WI38 (cell line): ENCODE measurements around the gene ANKDD1B.
"Not testable (repeated sequence)": the region's sequence is repeated elsewhere in the genome, so short reads cannot be mapped to it uniquely, and the experiment has no call there.

Source experiments
- H3K4me3 ChIP-seq: 2 replicates; pipeline ENCODE4 v1.5.1; 2011; ENCODE audit warnings: low read depth, mild to moderate bottlenecking, control low read depth, low read length
- CTCF ChIP-seq: IDR thresholded peaks from 2 replicates; pipeline ENCODE4 v1.5.1; 2012; ENCODE audit warnings: low read depth, mild to moderate bottlenecking, control low read depth, low read length

Gene ANKDD1B

DNA sequence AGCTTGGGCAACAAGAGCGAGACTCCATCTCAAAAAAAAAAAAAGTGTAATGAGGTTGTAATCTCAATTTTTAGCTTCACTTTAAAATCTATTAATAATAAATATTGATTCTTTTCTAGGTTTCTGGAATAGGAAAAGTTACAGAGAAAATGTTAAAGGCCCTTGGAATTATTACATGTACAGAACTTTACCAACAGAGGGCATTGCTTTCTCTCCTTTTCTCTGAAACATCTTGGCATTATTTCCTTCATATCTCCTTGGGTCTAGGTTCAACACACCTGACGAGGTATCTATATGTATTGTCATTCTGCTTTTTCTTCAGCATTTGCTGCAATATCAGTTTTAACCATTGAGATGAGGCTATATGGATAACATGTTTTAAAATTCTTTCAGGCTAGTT, 26.6 kb upstream of the ANKDD1B start:
- no peak for TF ChIP-seq CTCF
- no peak overlapping the region for H3K4me3 ChIP-seq

DNA sequence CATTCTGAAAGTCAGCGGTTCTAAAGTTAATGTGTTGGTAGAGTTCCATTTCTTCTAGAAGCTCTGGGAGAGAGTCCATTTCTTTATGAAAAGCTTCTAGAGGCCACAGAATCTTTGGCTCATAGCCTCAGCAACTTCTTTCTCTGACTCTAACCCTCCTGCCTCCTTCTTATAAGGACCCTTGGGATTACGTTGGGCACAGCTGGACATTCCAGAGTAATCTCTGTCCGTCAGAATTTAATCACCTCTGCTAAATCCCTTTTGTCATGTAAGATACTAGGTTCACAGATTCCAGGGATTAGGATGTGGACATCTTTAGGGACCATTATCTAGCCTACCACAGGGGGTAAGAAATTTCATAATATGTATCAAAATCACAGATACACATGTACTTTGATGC, 22.6 kb upstream of the ANKDD1B start:
- TF ChIP-seq CTCF, result no peak
- H3K4me3 ChIP-seq, result no peak overlapping the region

DNA sequence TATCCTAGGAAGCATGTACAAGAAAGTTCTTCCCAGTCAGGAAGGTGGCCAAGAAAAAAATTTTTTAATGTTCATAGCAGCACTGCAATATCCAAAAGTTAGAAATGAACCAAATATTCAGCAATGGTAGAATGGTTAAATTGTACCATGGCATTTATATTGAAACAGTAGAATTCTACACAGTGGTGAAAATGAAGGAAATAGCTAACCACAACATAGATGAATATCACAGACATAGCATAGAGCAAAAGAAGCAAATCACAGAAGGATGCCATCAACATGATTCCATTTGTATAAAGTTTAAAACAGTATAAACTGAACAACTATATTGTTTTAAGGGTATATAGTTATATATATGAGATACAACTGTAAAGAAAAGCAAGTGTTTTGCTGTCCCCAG, 10.7 kb upstream of the ANKDD1B start:
- no peak for TF ChIP-seq CTCF
- no peak overlapping the region for H3K4me3 ChIP-seq

DNA sequence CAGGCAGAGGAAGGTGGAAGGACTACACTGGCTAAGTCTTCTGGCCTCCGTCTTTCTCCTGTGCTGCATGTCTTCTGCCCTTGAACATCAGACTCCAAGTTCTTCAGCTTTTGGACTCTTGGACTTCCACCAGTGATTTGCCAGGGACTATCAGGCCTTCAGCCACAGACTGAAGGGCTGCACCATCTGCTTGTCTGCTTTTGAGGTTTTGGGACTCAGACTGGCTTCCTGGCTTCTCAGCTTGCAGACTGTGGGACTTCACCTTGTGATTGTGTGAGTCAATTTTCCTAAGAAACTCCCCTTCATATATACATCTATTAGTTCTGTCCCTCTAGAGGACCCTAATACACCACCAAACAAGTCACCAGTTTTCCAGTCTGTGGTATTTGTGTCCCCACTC, 9.7 kb upstream of the ANKDD1B start:
- no peak for TF ChIP-seq CTCF
- H3K4me3 ChIP-seq, result no peak overlapping the region

- no peak overlapping the region for H3K4me3 ChIP-seq
- TF ChIP-seq CTCF, result no peak
Measured at GRCh38 chr5:75601996-75602395, 9.3 kb upstream of the ANKDD1B start.

GRCh38 chr5:75603371-75603770, 7.9 kb upstream of the ANKDD1B start:
- no peak for TF ChIP-seq CTCF
- H3K4me3 ChIP-seq, result no peak overlapping the region

DNA sequence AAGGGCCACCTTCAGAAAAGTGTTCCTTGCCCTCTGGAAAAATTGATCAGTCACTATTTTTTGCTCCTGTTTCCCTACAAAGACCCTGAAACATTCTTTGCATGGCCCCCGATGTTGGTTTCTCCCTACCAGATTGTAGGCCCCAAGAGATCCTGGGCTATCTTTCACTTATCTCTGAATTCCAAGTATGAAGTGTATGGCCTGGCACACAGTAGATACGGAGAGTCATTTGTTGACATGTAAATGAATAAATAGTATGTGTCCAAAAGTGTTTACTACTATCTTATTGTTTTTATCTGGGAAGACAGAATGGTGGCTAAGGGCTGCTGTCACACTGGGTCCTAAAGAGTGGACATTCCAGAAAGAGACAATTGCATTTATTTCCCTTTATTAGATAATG, 7.4 kb upstream of the ANKDD1B start:
- no peak for TF ChIP-seq CTCF
- no peak overlapping the region for H3K4me3 ChIP-seq

DNA sequence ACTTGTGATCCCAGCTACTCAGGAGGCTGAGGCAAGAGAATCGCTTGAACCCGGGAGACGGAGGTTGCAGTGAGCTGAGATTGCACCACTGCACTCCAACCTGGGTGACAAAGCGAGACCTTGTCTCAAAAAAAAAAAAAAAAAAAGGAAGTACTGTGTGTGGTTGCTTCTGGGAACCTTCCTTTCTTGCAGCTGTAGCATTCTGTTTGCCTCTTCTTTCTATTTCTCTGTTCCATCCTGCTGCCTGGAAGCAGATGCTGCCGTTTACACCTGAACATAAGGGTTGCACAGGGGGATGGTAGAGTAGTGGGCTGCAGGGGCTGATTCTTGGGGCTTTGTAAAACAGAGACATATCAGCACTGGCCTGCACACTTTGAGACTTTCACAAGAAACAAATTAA, 3.9 kb upstream of the ANKDD1B start:
- not testable (repeated sequence) for H3K4me3 ChIP-seq
